GM19324 (cell line): ENCODE measurements around the gene ECE2.
"Not testable (repeated sequence)": the region's sequence is repeated elsewhere in the genome, so short reads cannot be mapped to it uniquely, and the experiment has no call there.

Experiments used
- ATAC-seq: cut with Tn5 transposase; IDR thresholded peaks from one replicate; pipeline ENCODE4 v1.9.1; 2021; ENCODE audit warnings: mild to moderate bottlenecking, moderate library complexity; ENCODE audit not compliant: unreplicated experiment, low FRiP score

ECE2 gene

GRCh38 chr3:184261854-184262763 is 13.7 kb upstream of the ECE2 start:
- ATAC-seq, result no peak

GRCh38 chr3:184262764-184263179 is 13.1 kb upstream of the ECE2 start:
- no peak for ATAC-seq

GRCh38 chr3:184267249-184267648 is 8.6 kb upstream of the ECE2 start:
- not testable (repeated sequence) for ATAC-seq

GRCh38 chr3:184272269-184272668 is 3.6 kb upstream of the ECE2 start:
- ATAC-seq, result no peak

- ATAC-seq, result no peak
Measured at GRCh38 chr3:184275381-184275701, 481 bp upstream of the ECE2 start.

GRCh38 chr3:184277366-184277765 is 1.5 kb downstream of the ECE2 start:
- ATAC-seq, result no peak

GRCh38 chr3:184282941-184283340 is 7.1 kb downstream of the ECE2 start:
- ATAC-seq, result no peak

GRCh38 chr3:184283681-184284080 is 7.9 kb downstream of the ECE2 start:
- ATAC-seq, result no peak

- ATAC-seq, result no peak
Measured at GRCh38 chr3:184284696-184285095, 8.9 kb downstream of the ECE2 start.

- no peak for ATAC-seq
Measured at GRCh38 chr3:184289426-184289938, 13.7 kb downstream of the ECE2 start.

- no peak for ATAC-seq
Measured at GRCh38 chr3:184290331-184290730, 14.5 kb downstream of the ECE2 start.

- no peak for ATAC-seq
Measured at GRCh38 chr3:184291044-184291737, 15.4 kb downstream of the ECE2 start.

GRCh38 chr3:184291738-184292445 is 16.1 kb downstream of the ECE2 start:
- ATAC-seq, result no peak

GRCh38 chr3:184295771-184296170 is 19.9 kb downstream of the ECE2 start:
- ATAC-seq, result no peak

- ATAC-seq, result no peak
Measured at GRCh38 chr3:184296616-184297015, 20.8 kb downstream of the ECE2 start.

GRCh38 chr3:184298759-184299487 is 23.1 kb downstream of the ECE2 start, which contains the start of gene PSMD2:
Gene PSMD2, plus strand, starts transcription at chr3:184299241. Its CDS starts 26 bp downstream, at chr3:184299267.
- ATAC-seq, result peak; percentile 97

GRCh38 chr3:184299488-184300377 is 23.9 kb downstream of the ECE2 start:
- ATAC-seq, result no peak

- no peak for ATAC-seq
Measured at GRCh38 chr3:184300378-184300720, 24.5 kb downstream of the ECE2 start.

GRCh38 chr3:184305577-184305976 is 29.8 kb downstream of the ECE2 start:
- no peak for ATAC-seq
